Activated CD4-positive, alpha-beta memory T cell treated with anti-CD3 and anti-CD28 coated beads, Interleukin-2, amount 10 ng/mL, durations not matched to agents 7 days and 5 days (primary cell): Measurements from ENCODE around the gene SDK1. TPM values are rescaled to one million over a fixed set of nuclear protein-coding genes. Genes with fewer than 3 reads are reported as not detected.

ENCODE experiments used
- CTCF ChIA-PET: fragments of 350-600 bp; sonication (Branson Sonifier 250); formaldehyde crosslinking; loops from one replicate; lab custom pipeline; 2021; ENCODE audit warnings: antibody characterized with exemption, inconsistent platforms; lab: Charles Lee
- POLR2A ChIA-PET: fragments of 350-600 bp; sonication (Branson Sonifier 250); formaldehyde crosslinking; loops from one replicate; lab custom pipeline; 2021; ENCODE audit warnings: antibody characterized with exemption; lab: Charles Lee
- DNase-seq: peaks from one replicate; pipeline ENCODE4 v3.0.0-alpha.2; 2020
- H3K27ac Mint-ChIP-seq: one replicate; pipeline ENCODE4 v1.8.0; 2021; ENCODE audit warnings: mild to moderate bottlenecking, mixed read lengths
- H3K27me3 Mint-ChIP-seq: one replicate; pipeline ENCODE4 v1.8.0; 2021; ENCODE audit warnings: mixed read lengths
- H3K36me3 Mint-ChIP-seq: one replicate; pipeline ENCODE4 v1.8.0; 2021; ENCODE audit warnings: low read depth, mixed read lengths
- H3K4me1 Mint-ChIP-seq: one replicate; pipeline ENCODE4 v1.8.0; 2021; ENCODE audit warnings: mixed read lengths
- H3K4me3 Mint-ChIP-seq: one replicate; pipeline ENCODE4 v1.8.0; 2021; ENCODE audit warnings: mild to moderate bottlenecking, mixed read lengths
- H3K9me3 Mint-ChIP-seq: one replicate; pipeline ENCODE4 v1.8.0; 2021; ENCODE audit warnings: mixed read lengths
- total RNA-seq, 2 experiments: library from RNA; stranded (reverse); gene quantifications; one replicate each; pipeline ENCODE4 v1.2.3, GENCODE V29; 2021

Gene SDK1
- total RNA-seq, 2 experiments from 2014 or later = 0.03 to 0.05 TPM

DNA sequence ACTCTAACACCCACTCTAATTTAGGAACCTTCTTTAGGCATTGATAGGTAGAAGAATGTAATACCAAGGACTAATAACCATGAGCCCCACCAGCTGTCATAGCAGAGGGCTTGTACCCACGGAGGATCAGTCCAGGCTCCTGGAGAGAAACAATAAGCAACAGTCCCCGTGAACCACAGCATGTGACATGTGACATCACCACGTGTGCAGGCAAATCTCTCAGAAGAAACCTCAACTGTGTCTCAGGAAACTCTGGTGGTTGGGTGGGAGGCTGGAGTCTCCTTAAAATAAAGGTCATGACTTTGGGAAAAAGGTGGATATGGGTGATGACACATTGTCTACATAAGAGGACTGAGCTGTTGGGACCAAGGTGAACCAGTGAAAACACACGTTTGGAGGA, 727.2 kb downstream of the SDK1 start:
- Mint-ChIP-seq H3K9me3 (no peaks in the 10 kb centered on the region), H3K27ac (no peak overlapping the region), H3K4me3 (no peak overlapping the region), H3K36me3 (no peaks in the 10 kb centered on the region), H3K27me3 (peaks cover 2% of the 10 kb centered on the region), H3K4me1 (no peaks in the 10 kb centered on the region)
- DNase-seq = no peak
- POLR2A ChIA-PET = no interaction called here
- CTCF ChIA-PET = no interaction called here

DNA sequence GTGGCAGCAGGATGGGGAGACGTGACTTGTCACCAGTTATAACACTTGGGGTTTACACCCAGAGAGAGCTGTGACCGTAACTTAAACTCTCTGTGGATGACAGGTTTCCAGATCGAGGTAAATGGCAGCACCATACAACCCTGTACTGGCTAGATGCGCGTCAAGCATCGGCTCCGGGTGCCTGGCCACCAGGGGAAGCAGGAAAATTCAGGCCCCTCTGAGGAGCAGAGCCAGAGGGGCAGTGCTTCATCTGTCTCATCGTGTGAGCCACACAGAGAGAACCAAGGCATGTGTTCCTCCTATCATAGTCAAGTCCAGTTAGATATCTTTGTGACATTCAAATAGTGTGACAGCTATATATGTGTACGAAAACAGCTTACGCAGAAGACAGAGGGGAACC, 728.9 kb downstream of the SDK1 start:
- no peak overlapping the region for H3K4me3 Mint-ChIP-seq
- H3K9me3 Mint-ChIP-seq = no peaks in the 10 kb centered on the region
- peaks cover 2% of the 10 kb centered on the region for H3K27me3 Mint-ChIP-seq
- H3K27ac Mint-ChIP-seq = no peak overlapping the region
- ChIA-PET POLR2A (no interaction called here), CTCF (no interaction called here)
- no peaks in the 10 kb centered on the region for H3K36me3 Mint-ChIP-seq
- no peaks in the 10 kb centered on the region for H3K4me1 Mint-ChIP-seq
- no peak for DNase-seq

DNA sequence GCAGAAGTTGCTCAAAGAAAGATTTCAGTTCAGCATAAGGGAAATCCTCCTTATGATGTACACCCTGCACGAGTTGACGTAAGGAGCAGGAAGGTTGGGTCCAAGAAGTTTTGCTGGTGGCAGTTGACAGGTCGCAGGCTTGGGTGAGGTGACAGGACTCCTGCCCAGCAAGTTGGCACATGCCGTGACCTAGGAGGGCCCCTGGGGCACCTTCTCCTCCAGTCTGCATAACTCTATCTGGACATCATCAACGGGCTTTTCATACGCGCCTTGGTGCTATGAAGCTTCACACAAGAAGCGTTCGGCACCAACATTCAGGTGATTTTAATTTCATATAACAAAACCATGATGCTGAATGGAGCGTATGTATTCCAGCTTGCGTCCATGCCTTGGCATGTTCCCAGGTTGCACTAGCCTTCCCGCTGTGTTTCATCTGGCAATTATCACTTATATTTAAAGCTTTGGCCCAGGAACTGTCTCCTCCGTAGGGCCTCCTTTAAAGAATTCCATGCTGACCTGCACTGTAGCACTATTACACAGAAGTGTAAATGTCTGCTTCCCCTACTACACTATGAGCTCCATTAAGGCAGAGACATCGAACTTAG, 729.4 kb downstream of the SDK1 start:
- CTCF ChIA-PET = no interaction called here
- no peaks in the 10 kb centered on the region for H3K36me3 Mint-ChIP-seq
- no peak for DNase-seq
- H3K4me1 Mint-ChIP-seq = no peaks in the 10 kb centered on the region
- H3K9me3 Mint-ChIP-seq = no peaks in the 10 kb centered on the region
- H3K27me3 Mint-ChIP-seq = peaks cover 2% of the 10 kb centered on the region
- H3K27ac Mint-ChIP-seq = no peak overlapping the region
- POLR2A ChIA-PET = no interaction called here
- H3K4me3 Mint-ChIP-seq = no peak overlapping the region

DNA sequence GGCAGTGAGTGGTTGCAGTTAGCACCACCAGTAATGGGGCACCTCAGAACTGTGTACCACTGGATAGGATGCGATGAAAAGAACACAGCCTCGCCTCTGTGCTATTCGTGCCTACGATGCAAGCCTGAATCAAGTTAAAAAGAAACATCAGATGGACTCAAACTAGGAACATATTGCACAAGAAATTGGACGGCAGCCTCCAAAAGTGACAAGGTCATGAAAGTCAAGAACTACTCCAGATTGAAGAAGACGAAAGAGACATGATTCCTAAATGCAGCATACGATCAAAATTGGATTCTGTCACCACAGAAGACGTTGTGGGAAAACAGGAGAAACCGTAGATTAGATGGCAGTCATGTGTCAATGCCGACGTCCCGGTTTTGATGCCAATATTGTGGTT, 732.9 kb downstream of the SDK1 start:
- DNase-seq = no peak
- H3K36me3 Mint-ChIP-seq = no peaks in the 10 kb centered on the region
- no peaks in the 10 kb centered on the region for H3K9me3 Mint-ChIP-seq
- H3K4me3 Mint-ChIP-seq = no peak overlapping the region
- POLR2A ChIA-PET = no interaction called here
- CTCF ChIA-PET = no interaction called here
- no peak overlapping the region for H3K27ac Mint-ChIP-seq
- H3K27me3 Mint-ChIP-seq = peaks cover 2% of the 10 kb centered on the region
- no peaks in the 10 kb centered on the region for H3K4me1 Mint-ChIP-seq

DNA sequence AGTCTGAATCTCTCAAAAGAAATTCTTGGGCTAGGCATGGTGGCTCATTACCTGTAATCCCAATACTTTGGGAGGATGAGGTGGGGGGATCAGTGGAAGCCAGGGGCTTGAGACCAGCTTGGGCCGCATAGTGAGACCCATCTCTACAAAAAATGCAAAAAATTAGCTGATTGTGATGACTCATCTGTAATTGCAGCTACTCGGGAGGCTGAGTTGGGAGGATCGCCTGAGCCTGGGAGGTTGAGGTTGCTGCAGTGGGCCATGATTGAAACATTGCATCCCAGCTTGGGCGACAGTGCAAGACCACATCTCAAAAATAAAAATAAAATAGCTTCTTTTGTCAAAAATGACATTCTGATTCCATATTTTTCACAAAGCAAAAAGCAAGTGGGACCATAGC, 736.3 kb downstream of the SDK1 start:
- ChIA-PET CTCF (no interaction called here), POLR2A (no interaction called here)
- no peak overlapping the region for H3K27ac Mint-ChIP-seq
- H3K36me3 Mint-ChIP-seq = no peaks in the 10 kb centered on the region
- no peaks in the 10 kb centered on the region for H3K9me3 Mint-ChIP-seq
- no peaks in the 10 kb centered on the region for H3K4me1 Mint-ChIP-seq
- DNase-seq = no peak
- H3K27me3 Mint-ChIP-seq = peaks cover 2% of the 10 kb centered on the region
- no peak overlapping the region for H3K4me3 Mint-ChIP-seq

DNA sequence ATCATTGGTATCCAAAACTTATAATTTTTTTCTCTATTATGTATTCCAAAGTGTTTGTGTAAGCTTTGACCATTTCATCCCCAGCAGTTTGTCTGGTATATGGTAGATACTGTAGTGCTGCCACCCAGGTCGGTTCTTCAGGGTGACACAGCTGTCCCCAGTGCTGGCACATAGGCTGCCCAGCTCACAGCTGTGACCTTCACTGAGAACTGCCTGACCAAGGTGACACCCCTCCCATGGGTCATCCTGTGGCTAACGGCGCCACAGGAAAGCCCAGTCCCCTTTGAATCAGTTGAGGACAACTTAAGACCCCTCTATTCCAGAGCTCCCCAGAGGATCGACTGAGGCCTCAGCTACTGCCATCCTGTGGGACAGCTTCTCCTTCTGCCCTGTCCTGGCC, 736.8 kb downstream of the SDK1 start:
- CTCF ChIA-PET = no interaction called here
- H3K9me3 Mint-ChIP-seq = no peaks in the 10 kb centered on the region
- H3K36me3 Mint-ChIP-seq = no peaks in the 10 kb centered on the region
- no peak overlapping the region for H3K4me3 Mint-ChIP-seq
- DNase-seq = no peak
- POLR2A ChIA-PET = no interaction called here
- no peaks in the 10 kb centered on the region for H3K27me3 Mint-ChIP-seq
- no peaks in the 10 kb centered on the region for H3K4me1 Mint-ChIP-seq
- H3K27ac Mint-ChIP-seq = no peak overlapping the region

DNA sequence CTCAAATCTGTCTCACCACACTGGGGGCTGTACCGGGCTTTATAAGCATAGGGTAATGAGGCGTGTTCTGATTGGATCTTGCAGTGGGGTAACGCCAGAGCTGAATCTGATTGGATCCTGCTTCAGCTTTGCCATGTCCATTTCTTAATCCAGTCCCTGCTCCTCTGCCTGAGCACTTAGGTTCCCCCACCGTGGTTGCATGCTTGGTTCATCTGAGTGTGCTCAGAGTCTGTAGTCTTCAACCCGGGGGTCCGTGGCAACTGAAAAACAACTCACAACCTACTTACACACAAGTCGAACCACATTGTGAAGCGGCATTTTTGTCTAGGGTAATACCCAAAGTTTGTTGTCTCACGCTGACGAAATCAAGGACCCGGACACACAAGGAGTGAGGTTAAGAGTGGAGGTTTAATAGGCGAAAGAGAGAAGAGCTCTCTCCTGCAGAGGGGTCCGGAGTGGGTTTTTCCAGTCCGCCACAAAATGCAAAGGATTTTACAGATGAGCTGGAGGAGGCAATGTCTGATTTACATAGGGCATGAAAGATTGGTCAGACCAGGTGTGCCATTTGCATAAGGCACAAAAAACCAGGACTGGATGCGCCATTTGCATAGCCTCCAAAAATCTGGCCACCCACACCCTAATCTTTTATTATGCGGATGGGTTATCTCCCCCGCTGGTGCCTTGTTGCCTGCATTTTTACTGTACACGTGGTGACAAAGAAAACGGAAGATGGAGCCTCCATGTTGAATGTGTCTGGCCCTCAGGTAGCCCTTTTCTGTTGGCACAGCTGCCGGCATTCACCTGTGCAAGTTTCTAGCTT, 739.3 kb downstream of the SDK1 start:
- H3K4me1 Mint-ChIP-seq = no peaks in the 10 kb centered on the region
- H3K27me3 Mint-ChIP-seq = no peaks in the 10 kb centered on the region
- H3K36me3 Mint-ChIP-seq = no peaks in the 10 kb centered on the region
- no peaks in the 10 kb centered on the region for H3K9me3 Mint-ChIP-seq
- ChIA-PET POLR2A (no interaction called here), CTCF (no interaction called here)
- no peak for DNase-seq
- H3K27ac Mint-ChIP-seq = no peak overlapping the region
- H3K4me3 Mint-ChIP-seq = no peak overlapping the region

DNA sequence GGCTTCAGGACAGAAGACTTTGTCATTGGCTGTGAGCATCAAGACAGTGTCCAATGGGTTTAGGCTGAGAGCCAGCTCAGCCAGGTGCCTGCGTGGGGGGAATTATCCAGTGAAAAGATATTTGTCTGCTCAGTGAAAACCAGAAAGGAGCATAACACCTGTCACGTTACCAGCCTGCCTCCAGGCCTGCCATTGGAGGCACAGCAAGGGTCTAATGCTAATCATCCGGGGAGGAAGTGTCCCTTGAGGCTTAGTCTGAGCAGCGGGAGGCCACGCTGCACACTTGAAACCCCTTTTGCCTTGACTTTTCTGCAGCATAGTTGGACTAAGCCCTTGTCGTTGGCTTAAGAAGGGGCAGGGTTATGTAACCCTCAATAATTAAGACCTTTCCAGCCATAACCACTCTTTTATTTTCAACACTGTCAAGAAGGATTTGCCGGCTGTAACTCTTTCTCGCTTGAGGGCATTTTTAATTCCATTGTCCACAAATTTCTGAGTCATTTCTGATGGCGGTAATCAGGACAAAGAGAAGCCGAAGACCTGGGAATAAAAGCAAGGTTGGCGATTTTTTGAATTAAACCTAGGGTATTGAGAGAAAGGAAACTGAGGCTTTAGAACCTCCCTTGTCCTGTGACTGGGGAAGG, 741.5 kb downstream of the SDK1 start:
- ChIA-PET CTCF (no interaction called here), POLR2A (no interaction called here)
- Mint-ChIP-seq H3K27ac (no peak overlapping the region), H3K36me3 (no peaks in the 10 kb centered on the region), H3K27me3 (no peaks in the 10 kb centered on the region), H3K4me3 (no peak overlapping the region), H3K4me1 (no peaks in the 10 kb centered on the region), H3K9me3 (no peaks in the 10 kb centered on the region)
- no peak for DNase-seq

DNA sequence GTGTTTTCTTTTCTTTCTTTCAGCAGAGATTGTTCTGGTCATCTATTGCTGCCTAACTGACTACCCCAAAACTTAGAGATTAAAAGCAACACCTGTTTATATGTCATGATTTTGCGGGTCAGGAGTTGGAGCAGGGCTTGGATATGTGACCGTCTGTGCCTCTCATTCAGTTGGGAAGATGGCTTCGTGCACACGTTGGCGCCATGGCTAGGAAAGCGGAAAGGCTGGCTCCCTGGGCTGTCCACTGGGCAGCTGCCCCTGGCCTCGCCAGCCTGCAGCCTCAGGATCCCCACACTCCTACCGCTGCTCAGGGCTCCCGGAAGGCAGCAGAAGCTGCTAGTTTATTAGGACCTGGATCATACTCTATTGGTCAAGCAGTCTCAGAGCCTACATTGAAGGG, 742.9 kb downstream of the SDK1 start:
- ChIA-PET CTCF (no interaction called here), POLR2A (no interaction called here)
- H3K27ac Mint-ChIP-seq = no peak overlapping the region
- no peaks in the 10 kb centered on the region for H3K4me1 Mint-ChIP-seq
- DNase-seq = no peak
- no peaks in the 10 kb centered on the region for H3K27me3 Mint-ChIP-seq
- no peaks in the 10 kb centered on the region for H3K36me3 Mint-ChIP-seq
- no peaks in the 10 kb centered on the region for H3K9me3 Mint-ChIP-seq
- H3K4me3 Mint-ChIP-seq = no peak overlapping the region

DNA sequence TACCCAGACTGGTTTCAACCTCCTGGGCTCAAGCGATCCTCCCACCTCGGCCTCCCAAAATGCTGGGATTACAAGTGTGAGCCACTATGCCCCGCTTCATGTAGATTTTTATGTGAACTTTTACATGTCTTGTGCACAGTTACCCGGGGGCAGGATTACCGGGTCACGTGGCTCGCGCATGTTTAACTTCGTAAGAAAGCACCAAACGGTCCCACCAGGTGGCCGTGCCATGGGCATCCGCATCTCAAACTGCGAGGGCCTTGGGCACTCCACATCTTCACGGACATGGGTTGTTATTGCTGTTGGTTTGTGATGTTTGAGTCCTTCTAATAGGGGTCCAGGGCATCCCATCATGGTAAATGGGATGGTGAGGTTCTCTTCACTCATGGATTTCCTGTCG, 744.4 kb downstream of the SDK1 start:
- Mint-ChIP-seq H3K27me3 (no peaks in the 10 kb centered on the region), H3K4me3 (no peak overlapping the region), H3K4me1 (no peaks in the 10 kb centered on the region), H3K36me3 (no peaks in the 10 kb centered on the region), H3K27ac (no peak overlapping the region), H3K9me3 (no peaks in the 10 kb centered on the region)
- DNase-seq = no peak
- ChIA-PET POLR2A (no interaction called here), CTCF (no interaction called here)

DNA sequence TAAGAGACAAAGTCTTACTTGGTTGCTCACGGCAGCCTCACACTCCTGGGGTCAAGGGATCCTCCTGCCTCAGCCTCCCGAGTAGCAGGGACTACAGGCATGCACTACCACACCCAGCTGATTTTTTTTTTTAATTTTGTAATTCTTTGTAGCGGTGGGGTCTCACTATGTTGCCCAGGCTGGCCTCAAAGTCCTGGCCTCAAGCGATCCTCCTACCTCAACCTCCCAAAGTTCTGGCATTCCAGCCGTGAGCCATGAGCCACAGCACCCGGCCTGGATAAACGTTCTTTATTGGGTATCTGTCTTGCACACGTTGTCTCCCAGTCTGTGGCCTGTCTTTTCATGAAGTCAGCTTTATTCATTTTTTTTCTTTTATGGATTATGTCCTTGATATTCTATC, 744.9 kb downstream of the SDK1 start:
- Mint-ChIP-seq H3K27ac (no peak overlapping the region), H3K4me1 (no peaks in the 10 kb centered on the region), H3K27me3 (no peaks in the 10 kb centered on the region), H3K9me3 (no peaks in the 10 kb centered on the region), H3K36me3 (no peaks in the 10 kb centered on the region), H3K4me3 (no peak overlapping the region)
- ChIA-PET POLR2A (no interaction called here), CTCF (no interaction called here)
- DNase-seq = no peak

DNA sequence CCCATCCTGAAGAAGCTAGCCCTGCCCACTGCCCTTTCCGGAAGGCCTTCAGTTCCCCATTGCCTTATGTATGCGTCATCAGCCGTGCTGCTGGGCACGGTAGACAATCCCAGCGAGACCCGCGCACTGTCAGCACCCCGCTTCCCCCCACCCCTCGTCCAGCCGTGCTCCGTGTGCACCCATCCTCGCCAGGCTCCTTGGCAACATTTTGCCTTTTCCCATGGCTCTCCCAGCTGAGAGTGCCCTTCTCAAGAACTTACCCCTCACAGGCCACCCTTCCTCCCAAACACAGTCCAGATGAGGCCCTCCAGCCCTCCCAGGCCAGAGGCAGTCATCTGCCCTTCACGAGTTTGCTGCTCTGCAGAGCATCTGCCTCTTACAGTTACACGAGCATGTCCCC, 747.3 kb downstream of the SDK1 start:
- CTCF ChIA-PET = no interaction called here
- no peaks in the 10 kb centered on the region for H3K9me3 Mint-ChIP-seq

DNA sequence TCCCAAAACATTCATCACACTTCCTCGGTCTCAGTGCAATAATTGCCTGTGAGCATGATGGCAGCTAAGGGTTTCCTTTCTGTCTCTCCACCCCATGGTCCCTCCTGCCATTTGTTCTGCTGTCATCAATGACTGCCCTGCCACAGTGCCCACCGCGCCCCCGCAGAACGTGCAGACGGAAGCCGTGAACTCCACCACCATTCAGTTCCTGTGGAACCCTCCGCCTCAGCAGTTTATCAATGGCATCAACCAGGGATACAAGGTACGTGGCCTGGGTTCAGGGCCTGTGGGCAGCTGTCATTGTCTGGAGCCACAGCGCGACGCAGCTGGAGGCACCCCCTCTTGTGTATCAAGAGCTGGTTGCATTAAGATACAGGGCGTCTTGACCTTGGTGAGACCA, 748.1 kb downstream of the SDK1 start:
- Mint-ChIP-seq H3K9me3 (no peaks in the 10 kb centered on the region), H3K27me3 (no peaks in the 10 kb centered on the region), H3K4me1 (no peaks in the 10 kb centered on the region), H3K27ac (no peak overlapping the region), H3K36me3 (no peaks in the 10 kb centered on the region), H3K4me3 (no peak overlapping the region)
- DNase-seq = no peak
- ChIA-PET CTCF (no interaction called here), POLR2A (no interaction called here)

More for the DNA sequence above, 747.3 kb downstream of the SDK1 start:
- Mint-ChIP-seq H3K4me3 (no peak overlapping the region), H3K27me3 (no peaks in the 10 kb centered on the region), H3K27ac (no peak overlapping the region), H3K4me1 (no peaks in the 10 kb centered on the region), H3K36me3 (no peaks in the 10 kb centered on the region)
- POLR2A ChIA-PET = no interaction called here
- DNase-seq = no peak
